Fibroblast of gingiva (primary cell): Measurements from ENCODE around the gene FIBP.

Source experiments
- DNase-seq: peaks from one replicate; pipeline ENCODE4 v3.0.0-alpha.2; 2011; ENCODE audit warnings: low read depth

FIBP gene

DNA sequence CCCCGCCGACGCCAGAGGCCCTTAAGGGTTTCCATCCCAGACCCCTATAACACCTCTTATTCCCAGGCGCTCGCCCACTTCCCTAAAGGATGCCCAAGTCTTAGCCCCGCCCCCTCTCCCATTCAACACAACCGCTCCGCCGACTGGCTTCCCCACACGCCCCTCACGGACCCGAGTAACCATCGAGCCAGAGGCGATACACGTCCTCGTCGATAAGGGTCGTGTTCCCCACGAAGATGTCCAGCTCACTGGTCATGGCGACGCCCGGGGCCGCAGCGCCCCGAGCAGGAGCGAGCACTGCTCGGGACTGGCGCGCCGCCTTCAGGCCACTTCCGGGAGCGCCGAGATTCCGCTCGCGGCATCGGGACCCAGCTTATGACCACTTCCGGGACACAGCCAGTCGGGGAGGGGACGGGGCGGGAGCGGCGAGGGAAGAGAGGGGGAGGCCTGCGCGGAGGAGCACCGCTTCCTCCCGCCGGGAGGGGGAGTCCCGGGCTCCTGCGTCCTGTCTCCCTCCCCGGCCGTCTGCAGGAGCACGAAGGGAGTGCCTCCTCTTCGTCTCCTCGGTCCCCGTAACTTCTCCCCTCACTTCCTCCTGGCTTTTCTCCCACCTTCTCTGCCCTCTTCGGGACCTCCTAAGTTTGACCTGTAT is at the start of gene FIBP:
TSS of gene FIBP (minus strand) at position 309 of the 652 bp plus-strand sequence. CDS start at position 256, 53 bp downstream.
- DNase-seq, result peak; percentile 98

GRCh38 chr11:65937766-65938165 is 49.5 kb upstream of the FIBP start:
- no peak for DNase-seq

DNA sequence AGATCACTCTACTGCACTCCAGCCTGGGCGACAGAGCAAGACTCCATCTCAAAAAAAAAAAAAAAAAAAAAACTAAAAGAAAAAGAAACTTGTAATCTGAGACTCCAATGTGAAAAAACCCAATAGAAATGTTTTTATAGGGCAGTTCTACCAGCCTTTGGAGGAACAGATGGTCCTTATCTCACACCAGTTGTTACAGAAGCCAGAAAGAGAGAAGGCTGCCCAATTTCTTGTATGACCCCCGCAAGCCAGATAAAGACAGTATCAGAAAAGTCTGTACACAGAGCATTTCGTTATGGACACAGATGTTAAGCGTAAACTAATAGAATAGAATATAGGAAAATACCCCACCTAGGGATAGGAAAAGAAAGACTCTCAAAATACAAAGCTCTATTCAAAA is 45.7 kb upstream of the FIBP start:
- no peak for DNase-seq

DNA sequence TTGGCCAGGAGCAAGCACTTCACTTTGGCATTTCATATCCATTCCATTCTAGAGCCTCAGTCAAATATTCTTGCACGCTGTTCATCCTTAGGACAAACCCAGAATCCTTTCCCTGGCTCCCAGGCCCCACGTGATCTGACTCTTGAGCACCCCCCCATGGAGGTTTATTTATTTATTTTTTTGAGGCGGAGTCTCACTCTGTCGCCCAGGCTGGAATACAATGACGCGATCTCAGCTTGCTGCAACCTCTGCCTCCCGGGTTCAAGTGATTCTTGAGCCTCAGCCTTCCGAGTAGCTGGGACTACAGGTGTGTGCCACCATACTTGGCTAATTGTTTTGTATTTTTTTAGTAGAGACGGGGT is 44.3 kb upstream of the FIBP start:
- no peak for DNase-seq

DNA sequence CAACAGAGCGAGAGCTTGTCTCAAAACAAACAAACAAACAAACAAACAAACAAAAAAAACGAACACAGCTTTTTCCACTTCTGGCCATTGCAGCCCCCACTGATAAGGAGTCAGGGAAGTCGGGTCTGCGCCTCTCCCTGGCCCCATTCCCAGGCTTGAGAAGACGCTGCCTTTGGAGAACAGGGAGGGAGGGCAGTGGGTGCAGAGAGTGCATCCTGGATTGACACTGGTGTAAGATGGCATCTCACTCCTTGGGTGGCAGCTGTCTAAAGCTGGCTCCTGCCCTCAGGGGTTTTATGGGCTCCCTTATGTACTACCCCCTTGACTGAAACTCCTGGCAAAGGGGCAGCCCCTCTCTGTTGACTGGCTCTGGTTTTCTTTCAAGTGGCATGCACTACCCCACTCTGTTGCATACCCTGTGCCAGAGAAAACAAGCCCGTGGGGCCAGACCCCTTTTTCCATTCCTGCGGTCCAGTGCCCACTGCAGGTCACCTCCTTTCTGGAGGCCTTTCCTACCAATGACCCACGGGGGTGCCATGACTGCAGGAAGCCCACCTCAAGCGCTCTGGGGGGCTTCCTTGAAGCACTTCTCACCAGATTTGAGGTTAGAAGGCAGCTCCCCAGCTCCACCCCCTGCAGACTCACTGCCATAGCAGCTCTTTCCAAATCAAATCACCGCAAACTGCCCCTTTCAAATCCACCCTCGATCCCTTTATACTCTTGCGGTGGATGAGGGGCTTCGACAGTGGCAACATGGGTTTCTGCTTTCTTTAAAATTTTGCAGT is 43.7 kb upstream of the FIBP start:
- no peak for DNase-seq

GRCh38 chr11:65928667-65929066 is 40.4 kb upstream of the FIBP start:
- no peak for DNase-seq

GRCh38 chr11:65927904-65928397 is 39.7 kb upstream of the FIBP start:
- no peak for DNase-seq

- DNase-seq, result no peak
These were observed 37.1 kb upstream of the FIBP start for GRCh38 chr11:65925397-65925796.

- no peak for DNase-seq
These were observed 34.3 kb upstream of the FIBP start for GRCh38 chr11:65922565-65922964.

GRCh38 chr11:65921876-65922275 is 33.6 kb upstream of the FIBP start:
- DNase-seq, result no peak

DNA sequence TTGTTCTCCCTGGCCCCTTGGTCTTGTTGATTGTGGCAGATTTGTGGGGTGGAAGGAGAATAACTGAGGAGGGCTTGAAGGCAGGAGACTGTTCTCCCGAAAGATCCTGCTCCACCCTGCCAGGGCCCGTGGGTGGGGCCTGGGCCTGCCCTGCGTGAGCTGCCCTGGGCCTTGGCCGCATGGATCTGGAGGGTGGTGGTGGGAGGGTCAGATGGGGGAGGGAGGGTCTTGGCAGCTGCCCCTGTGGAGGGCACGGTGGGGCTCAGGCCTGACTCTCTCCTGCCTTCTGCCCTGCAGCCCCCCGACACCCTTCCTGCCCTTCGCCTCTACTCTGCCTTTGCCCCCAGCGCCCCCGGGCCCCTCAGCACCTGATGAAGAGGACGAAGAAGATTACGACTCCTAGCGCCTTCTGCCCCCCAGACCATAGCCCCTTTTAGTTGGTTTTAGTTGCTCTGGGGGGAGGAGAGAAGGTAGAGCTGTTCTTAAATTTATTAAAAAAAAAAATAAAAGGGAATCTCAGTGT is 32.8 kb upstream of the FIBP start:
- DNase-seq, result no peak

DNA sequence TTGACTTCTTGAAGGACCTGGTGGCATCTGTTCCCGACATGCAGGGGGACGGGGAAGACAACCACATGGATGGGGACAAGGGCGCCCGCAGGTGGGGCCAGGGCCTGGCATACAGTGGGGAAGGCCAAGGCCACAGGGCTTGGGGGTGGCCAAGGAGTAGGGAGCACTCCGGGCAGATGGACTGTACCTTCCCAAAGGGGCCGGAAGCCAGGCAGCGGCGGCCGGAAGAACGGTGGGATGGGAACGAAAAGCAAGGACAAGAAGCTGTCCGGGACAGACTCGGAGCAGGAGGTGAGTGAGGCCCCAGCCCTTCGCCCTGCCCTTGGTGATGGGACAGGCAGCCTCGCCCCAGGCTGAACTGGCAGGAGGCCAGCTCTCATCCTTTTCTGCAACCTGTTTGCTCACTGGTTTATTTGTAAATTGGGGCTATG is 32.1 kb upstream of the FIBP start:
- no peak for DNase-seq

DNA sequence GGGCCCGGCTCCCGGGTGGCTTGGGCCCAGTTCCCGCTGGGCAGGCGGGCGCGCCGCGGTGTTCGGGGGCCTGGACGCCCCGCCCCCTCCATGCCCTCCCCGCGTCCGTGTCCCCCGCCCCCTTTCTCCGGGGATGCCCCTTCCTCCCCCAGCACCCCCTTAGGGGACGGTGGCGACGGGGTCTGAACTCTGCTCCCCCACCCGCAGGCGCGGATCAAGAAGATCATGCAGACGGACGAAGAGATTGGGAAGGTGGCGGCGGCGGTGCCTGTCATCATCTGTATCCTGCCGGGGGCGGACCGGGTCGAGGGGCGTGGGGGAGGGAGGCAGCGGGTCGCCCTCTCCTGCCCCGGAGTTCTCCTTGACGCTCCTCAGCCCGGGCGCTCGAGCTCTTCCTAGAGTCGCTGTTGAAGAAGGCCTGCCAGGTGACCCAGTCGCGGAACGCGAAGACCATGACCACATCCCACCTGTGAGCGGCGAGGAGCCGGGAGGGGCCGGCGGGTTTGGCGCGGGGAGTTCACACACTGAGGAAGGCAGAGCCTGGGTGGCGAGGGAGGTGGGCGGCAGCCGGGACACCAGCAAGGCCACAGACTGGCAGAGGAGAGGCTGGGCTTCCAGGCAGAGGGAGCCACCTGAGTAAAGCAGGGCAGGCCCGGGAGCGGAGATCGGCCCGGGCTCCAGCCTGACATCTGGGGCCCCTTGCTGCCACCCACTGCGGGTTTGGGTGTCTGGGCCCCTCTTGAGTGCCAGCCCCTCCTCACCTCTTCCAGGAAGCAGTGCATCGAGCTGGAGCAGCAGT is 31.5 kb upstream of the FIBP start:
- no peak for DNase-seq

DNA sequence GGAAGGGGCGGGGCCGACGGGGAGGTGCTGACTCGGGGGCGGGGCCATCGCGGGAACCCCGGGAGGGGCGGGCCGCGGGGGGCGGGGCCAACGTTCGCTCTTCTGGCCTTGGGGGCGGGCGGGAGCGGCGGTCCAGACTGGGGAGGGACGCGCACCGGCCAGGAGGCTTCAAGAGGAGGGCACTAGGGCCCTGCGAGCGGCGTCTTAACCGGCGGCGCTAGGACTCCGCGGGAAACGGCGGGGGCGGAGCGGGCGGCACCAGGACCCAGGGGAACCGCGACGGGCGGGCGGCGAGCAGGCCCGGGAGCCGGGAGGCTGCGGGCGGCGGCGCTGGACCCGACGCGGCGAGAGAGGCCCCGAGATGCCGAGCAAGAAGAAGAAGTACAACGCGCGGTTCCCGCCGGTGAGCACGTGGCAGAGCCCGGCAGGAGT is 30.9 kb upstream of the FIBP start, which contains the start of gene DRAP1:
TSS of gene DRAP1 (plus strand) at position 286 of the 432 bp plus-strand sequence. CDS start at position 362, 76 bp downstream.
- DNase-seq, result peak; percentile 99

DNA sequence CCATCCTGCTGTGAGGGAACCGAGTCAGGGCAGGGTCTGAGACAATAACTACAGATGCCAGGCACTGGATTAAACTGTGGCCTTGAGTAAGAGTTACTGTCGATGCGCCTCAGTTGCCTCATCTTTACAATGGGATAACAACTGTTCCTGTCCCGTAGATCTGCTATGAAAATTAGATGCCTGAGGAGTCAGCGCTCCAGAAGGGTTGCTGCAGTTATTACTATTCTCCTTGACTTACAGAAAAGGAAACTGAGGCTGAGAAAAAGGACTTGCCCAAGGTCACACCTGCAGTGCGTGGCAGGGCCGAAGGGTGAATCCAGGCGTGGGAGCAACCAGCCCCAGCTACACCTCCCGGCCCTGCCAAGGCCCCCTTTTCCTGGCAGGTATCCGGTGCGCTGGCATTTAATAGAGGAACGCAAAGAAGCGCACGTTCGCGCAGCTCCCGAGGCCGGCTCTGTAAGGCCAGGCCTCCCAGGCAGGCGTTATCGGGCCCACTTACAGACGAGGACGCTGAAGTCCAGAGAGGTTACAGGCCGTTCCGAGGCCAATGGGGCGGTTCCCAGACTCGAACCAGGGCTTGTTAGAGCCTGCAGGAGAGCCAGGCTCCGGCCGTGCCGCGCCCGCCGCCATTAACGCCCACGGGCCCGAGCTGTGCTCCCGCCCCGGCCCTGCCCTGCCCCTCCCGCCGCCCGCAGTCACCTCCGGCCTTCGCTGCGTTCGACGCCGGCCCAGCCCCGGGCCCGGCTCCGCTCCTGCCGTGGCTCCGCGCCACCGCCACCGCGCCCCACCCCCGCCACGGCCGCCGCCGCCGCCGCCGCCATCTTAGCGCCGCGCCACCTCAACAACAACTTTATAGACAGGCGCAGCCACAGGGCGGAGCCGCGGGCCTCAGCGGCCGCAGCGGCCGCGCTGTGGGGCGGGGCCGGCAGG is 30.2 kb upstream of the FIBP start, which contains the start of gene C11orf68:
TSS of gene C11orf68 (minus strand) at position 852 of the 930 bp plus-strand sequence. CDS start at position 821, 31 bp downstream.
- no peak for DNase-seq

- peak; percentile 27 for DNase-seq
These were observed 29.4 kb upstream of the FIBP start for GRCh38 chr11:65917434-65918210.

DNA sequence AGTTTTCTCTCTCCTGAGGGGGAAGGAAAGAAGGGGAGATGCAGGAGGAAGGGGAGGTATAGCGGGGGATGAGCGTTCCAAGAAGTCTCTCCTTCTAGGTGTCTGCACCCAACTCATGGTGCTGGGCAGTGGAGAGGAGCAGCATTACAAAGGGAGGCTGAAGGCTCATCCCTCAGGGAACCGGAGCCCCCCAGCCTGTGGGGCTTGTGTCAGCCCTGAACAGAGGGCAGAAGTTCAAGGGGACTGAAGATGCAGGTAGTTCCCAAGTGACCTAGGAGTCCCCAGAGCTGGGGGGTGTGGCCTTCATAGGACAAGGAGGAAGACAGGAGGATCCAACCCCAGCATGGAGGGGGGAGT is 28.8 kb upstream of the FIBP start:
- DNase-seq, result no peak

- DNase-seq, result no peak
These were observed 28.1 kb upstream of the FIBP start for GRCh38 chr11:65916391-65916790.

DNA sequence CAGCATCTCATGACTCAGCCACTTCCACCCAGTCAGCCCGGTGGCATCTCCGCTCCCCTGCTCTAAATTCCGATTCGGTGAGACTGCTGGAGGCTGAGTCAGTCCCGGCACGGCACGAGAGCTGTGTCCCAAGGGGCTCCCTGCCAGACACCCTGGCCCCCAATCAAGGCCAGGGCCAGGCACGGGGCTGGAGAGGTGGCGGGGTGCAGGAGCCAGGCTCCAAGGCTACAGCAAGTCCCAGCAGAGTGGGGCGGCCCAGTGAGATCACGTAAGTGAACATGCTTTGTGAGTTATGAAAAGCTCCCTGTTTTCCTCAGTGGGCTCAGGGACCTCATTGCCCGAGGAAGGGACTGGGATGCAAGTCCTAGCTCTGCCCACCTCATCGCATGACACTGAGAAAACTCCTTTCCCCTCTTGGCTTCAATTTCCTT is 27.6 kb upstream of the FIBP start:
- DNase-seq, result peak; percentile 97
